OCI-LY1 (cell line): ENCODE results near the gene GLYAT.
"Not testable (repeated sequence)": the region's sequence is repeated elsewhere in the genome, so short reads cannot be mapped to it uniquely, and the experiment has no call there.

Experiments
- H2AFZ ChIP-seq: fragments of 200-600 bp; sonication (generic), shearing (Covaris generic); 2 replicates; pipeline ENCODE4 v1.6.0; 2014; ENCODE audit warnings: antibody characterized with exemption, mild to moderate bottlenecking, low read length
- H3F3A ChIP-seq: fragments of 200-600 bp; sonication (generic), shearing (Covaris generic); 2 replicates; pipeline ENCODE4 v1.6.0; 2014; ENCODE audit warnings: mild to moderate bottlenecking, antibody characterized with exemption, low read length, moderate library complexity; ENCODE audit not compliant: insufficient read depth
- H3K27ac ChIP-seq: fragments of 200-600 bp; sonication (generic); 2 replicates; pipeline ENCODE4 v1.5.1; 2014; ENCODE audit warnings: low read length, mixed run types, mild to moderate bottlenecking, low read depth; ENCODE audit not compliant: poor library complexity, severe bottlenecking
- H3K27me3 ChIP-seq: fragments of 200-600 bp; sonication (generic); 2 replicates; pipeline ENCODE4 v1.6.0; 2014; ENCODE audit warnings: antibody characterized with exemption, mild to moderate bottlenecking, low read length, moderate library complexity; ENCODE audit not compliant: insufficient read depth
- H3K36me3 ChIP-seq: fragments of 200-600 bp; sonication (generic); 2 replicates; pipeline ENCODE4 v1.6.1; 2014; ENCODE audit warnings: mild to moderate bottlenecking, antibody characterized with exemption, low read length, moderate library complexity, mixed read lengths; ENCODE audit not compliant: insufficient read depth
- H3K4me1 ChIP-seq: fragments of 200-600 bp; sonication (generic); 2 replicates; pipeline ENCODE4 v1.5.1; 2014; ENCODE audit warnings: mild to moderate bottlenecking, low read length, moderate library complexity; ENCODE audit not compliant: insufficient read depth, severe bottlenecking
- H3K4me2 ChIP-seq: fragments of 200-600 bp; sonication (generic), shearing (Covaris generic); 2 replicates; pipeline ENCODE4 v1.6.1; 2014; ENCODE audit warnings: low read length
- H3K4me3 ChIP-seq: fragments of 200-600 bp; sonication (generic); 2 replicates; pipeline ENCODE4 v1.5.1; 2014; ENCODE audit warnings: low read length, low read depth, mild to moderate bottlenecking, mixed read lengths; ENCODE audit not compliant: poor library complexity, severe bottlenecking
- H3K79me2 ChIP-seq: fragments of 200-600 bp; shearing (Covaris generic); 2 replicates; pipeline ENCODE4 v1.6.1; 2016; ENCODE audit warnings: mixed run types, low read length, mixed read lengths; ENCODE audit not compliant: insufficient read depth
- H3K9ac ChIP-seq: fragments of 200-600 bp; sonication (generic), shearing (Covaris generic); 2 replicates; pipeline ENCODE4 v1.6.1; 2014; ENCODE audit warnings: mild to moderate bottlenecking, low read length, mixed read lengths
- H3K9me2 ChIP-seq: fragments of 200-600 bp; sonication (generic), shearing (Covaris generic); 2 replicates; pipeline ENCODE4 v1.6.1; 2014; ENCODE audit warnings: low read depth, mild to moderate bottlenecking, low read length, mixed read lengths
- H3K9me3 ChIP-seq: fragments of 200-600 bp; shearing (Covaris generic); 2 replicates; pipeline ENCODE4 v1.6.1; 2014; ENCODE audit warnings: low read length, mixed read lengths
- H4K20me1 ChIP-seq: fragments of 200-600 bp; sonication (generic), shearing (Covaris generic); 2 replicates; pipeline ENCODE4 v1.6.0; 2016; ENCODE audit warnings: mild to moderate bottlenecking, low read length; ENCODE audit not compliant: insufficient read depth
- CTCF ChIP-seq: fragments of 200-600 bp; sonication (generic), shearing (Covaris generic); IDR thresholded peaks from 2 replicates; pipeline ENCODE4 v1.5.1; 2017; ENCODE audit warnings: mild to moderate bottlenecking, antibody characterized with exemption, low read length, moderate library complexity, mixed read lengths
- EZH2 ChIP-seq: fragments of 200-600 bp; sonication (generic), shearing (Covaris generic); IDR thresholded peaks from 2 replicates; pipeline ENCODE4 v1.8.0; 2017; ENCODE audit warnings: borderline replicate concordance, mixed run types, mild to moderate bottlenecking, antibody characterized with exemption, low read length, moderate library complexity, mixed read lengths

Gene GLYAT

GRCh38 chr11:58707767-58708166, 24.0 kb downstream of the GLYAT start:
- Histone ChIP-seq H3K27me3 (no peaks in the 10 kb centered on the region), H3K36me3 (no peaks in the 10 kb centered on the region), H3K9me2 (no peaks in the 10 kb centered on the region), H3K27ac (no peak overlapping the region), H3K9me3 (no peaks in the 10 kb centered on the region), H4K20me1 (no peaks in the 10 kb centered on the region), H3K4me2 (no peak overlapping the region), H3K4me1 (no peaks in the 10 kb centered on the region), H3K9ac (no peak overlapping the region), H3F3A (no peaks in the 10 kb centered on the region), H3K4me3 (no peak overlapping the region), H3K79me2 (no peaks in the 10 kb centered on the region), H2AFZ (no peak overlapping the region)
- no peak for TF ChIP-seq CTCF
- TF ChIP-seq EZH2, result no peak

GRCh38 chr11:58696825-58697224, 34.9 kb downstream of the GLYAT start:
- not testable (repeated sequence) for H3K9ac ChIP-seq, H2AFZ ChIP-seq, H3K4me2 ChIP-seq, H3K9me3 ChIP-seq, H3K27ac ChIP-seq, H3F3A ChIP-seq, H3K9me2 ChIP-seq, H3K27me3 ChIP-seq, H3K4me3 ChIP-seq, H3K36me3 ChIP-seq, H3K79me2 ChIP-seq, H3K4me1 ChIP-seq, H4K20me1 ChIP-seq

GRCh38 chr11:58693026-58693425, 38.7 kb downstream of the GLYAT start:
- no peaks in the 10 kb centered on the region for H3K9me2 ChIP-seq
- H3K4me1 ChIP-seq, result no peaks in the 10 kb centered on the region
- no peaks in the 10 kb centered on the region for H3K27me3 ChIP-seq
- no peak overlapping the region for H3K27ac ChIP-seq
- H3K9me3 ChIP-seq, result no peaks in the 10 kb centered on the region
- no peak overlapping the region for H3K9ac ChIP-seq
- no peak overlapping the region for H3K4me3 ChIP-seq
- no peaks in the 10 kb centered on the region for H3F3A ChIP-seq
- TF ChIP-seq EZH2 (no peak), CTCF (no peak)
- no peaks in the 10 kb centered on the region for H4K20me1 ChIP-seq
- H2AFZ ChIP-seq, result no peak overlapping the region
- no peak overlapping the region for H3K4me2 ChIP-seq
- no peaks in the 10 kb centered on the region for H3K36me3 ChIP-seq
- H3K79me2 ChIP-seq, result no peaks in the 10 kb centered on the region

GRCh38 chr11:58691675-58692074, 40.1 kb downstream of the GLYAT start:
- Histone ChIP-seq H3K4me2 (no peak overlapping the region), H3F3A (no peaks in the 10 kb centered on the region), H3K27me3 (no peaks in the 10 kb centered on the region), H3K4me3 (no peak overlapping the region), H4K20me1 (no peaks in the 10 kb centered on the region), H2AFZ (no peak overlapping the region), H3K9me2 (no peaks in the 10 kb centered on the region), H3K27ac (no peak overlapping the region), H3K79me2 (no peaks in the 10 kb centered on the region), H3K36me3 (no peaks in the 10 kb centered on the region), H3K9me3 (no peaks in the 10 kb centered on the region), H3K4me1 (no peaks in the 10 kb centered on the region), H3K9ac (no peak overlapping the region)
- no peak for TF ChIP-seq EZH2
- no peak for TF ChIP-seq CTCF
